ENCODE measurements around the gene PCDHGC3. TPM values are rescaled to one million over a fixed set of nuclear protein-coding genes. Genes with fewer than 3 reads are reported as not detected.

Gene PCDHGC3
- total and polyA plus RNA-seq, 4 donors = 3.7 to 11.0 (median 6.2) TPM

- H3K9ac ChIP-seq (ENCODE audit: low read depth in 1 of 2, low read length in 2 of 2) = no peak overlapping the region
- peaks cover 0 to 5% (median 2%) of the 10 kb centered on the region in 4 donors for H3K4me1 ChIP-seq (ENCODE audit: control insufficient read depth in 4 of 4, insufficient read depth in 4 of 4, low read length in 3 of 4)
- DNase-seq (ENCODE audit: low spot score) = no peak
- 83% methylated on average over 9 of the region's 9 CpGs for WGBS
- H3K4me3 ChIP-seq (ENCODE audit: low read depth in 1 of 3, low read length in 3 of 3) = no peak overlapping the region
- TF ChIP-seq REST (IDR thresholded peaks at IDR 0.05) (no peak), NR2F2 (IDR thresholded peaks at IDR 0.05) (no peak), FOXA1 (IDR thresholded peaks at IDR 0.05) (no peak), EGR1 (IDR thresholded peaks at IDR 0.05; ENCODE audit: low read depth in 2 of 2) (no peak), HNF4A (conservative IDR thresholded peaks at IDR 0.05) (no peak), CTCF (IDR thresholded peaks at IDR 0.05; ENCODE audit: low read depth, low read length, missing input control) (no peak), HNF4G (IDR thresholded peaks at IDR 0.05) (no peak), GABPA (IDR thresholded peaks at IDR 0.05 in 1 of 2, conservative IDR thresholded peaks at IDR 0.05 in 1 of 2) (no peak), YY1 (IDR thresholded peaks at IDR 0.05) (no peak), ATF3 (IDR thresholded peaks at IDR 0.05) (no peak), SP1 (IDR thresholded peaks at IDR 0.05) (no peak), RAD21 (IDR thresholded peaks at IDR 0.05) (no peak), ZBTB33 (IDR thresholded peaks at IDR 0.05) (no peak), TAF1 (conservative IDR thresholded peaks at IDR 0.05) (no peak), JUND (IDR thresholded peaks at IDR 0.05) (no peak)
- H3K27me3 ChIP-seq (ENCODE audit: control insufficient read depth in 4 of 4, insufficient read depth in 4 of 4, low read length in 3 of 4) = peaks cover 0 to 2% (median 0%) of the 10 kb centered on the region in 4 donors
- peaks cover 0 to 4% (median 1%) of the 10 kb centered on the region in 4 donors for H3K9me3 ChIP-seq (ENCODE audit: control insufficient read depth in 4 of 4, low read length in 3 of 4)
- H3K36me3 ChIP-seq (ENCODE audit: control insufficient read depth in 4 of 4, insufficient read depth in 3 of 4, low read depth in 1 of 4, low read length in 3 of 4) = peaks cover 0 to 2% (median 0%) of the 10 kb centered on the region in 4 donors
- no peak overlapping the region for H3K27ac ChIP-seq (ENCODE audit: low read depth in 1 of 2, low read length in 2 of 2)
Observed at GRCh38 chr5:141486091-141486490, 10.3 kb downstream of the PCDHGC3 start.

- H3K36me3 ChIP-seq (ENCODE audit: control insufficient read depth in 4 of 4, insufficient read depth in 3 of 4, low read depth in 1 of 4, low read length in 3 of 4) = peaks cover 0 to 2% (median 0%) of the 10 kb centered on the region in 4 donors
- peaks cover 0 to 5% (median 2%) of the 10 kb centered on the region in 4 donors for H3K9me3 ChIP-seq (ENCODE audit: control insufficient read depth in 4 of 4, low read length in 3 of 4)
- H3K9ac ChIP-seq (ENCODE audit: low read depth in 1 of 2, low read length in 2 of 2) = no peak overlapping the region
- 88% methylated on average over 7 of the region's 7 CpGs for WGBS
- no peak overlapping the region for H3K4me3 ChIP-seq (ENCODE audit: low read depth in 1 of 3, low read length in 3 of 3)
- H3K27me3 ChIP-seq (ENCODE audit: control insufficient read depth in 4 of 4, insufficient read depth in 4 of 4, low read length in 3 of 4) = peaks cover 0 to 2% (median 0%) of the 10 kb centered on the region in 4 donors
- peaks cover 0 to 13% (median 5%) of the 10 kb centered on the region in 4 donors for H3K4me1 ChIP-seq (ENCODE audit: control insufficient read depth in 4 of 4, insufficient read depth in 4 of 4, low read length in 3 of 4)
- no peak overlapping the region for H3K27ac ChIP-seq (ENCODE audit: low read depth in 1 of 2, low read length in 2 of 2)
- DNase-seq (ENCODE audit: low spot score) = no peak
- TF ChIP-seq HNF4A (conservative IDR thresholded peaks at IDR 0.05) (no peak), SP1 (IDR thresholded peaks at IDR 0.05) (no peak), FOXA2 (IDR thresholded peaks at IDR 0.05) (no peak), CTCF (IDR thresholded peaks at IDR 0.05; ENCODE audit: low read depth, low read length, missing input control) (no peak), ATF3 (IDR thresholded peaks at IDR 0.05) (no peak), REST (IDR thresholded peaks at IDR 0.05) (no peak), RAD21 (IDR thresholded peaks at IDR 0.05) (no peak), NR2F2 (IDR thresholded peaks at IDR 0.05) (no peak), YY1 (IDR thresholded peaks at IDR 0.05) (no peak), EGR1 (IDR thresholded peaks at IDR 0.05; ENCODE audit: low read depth in 2 of 2) (no peak), RXRA (IDR thresholded peaks at IDR 0.05) (no peak), GABPA (IDR thresholded peaks at IDR 0.05 in 1 of 2, conservative IDR thresholded peaks at IDR 0.05 in 1 of 2) (no peak), FOXA1 (IDR thresholded peaks at IDR 0.05) (no peak), JUND (IDR thresholded peaks at IDR 0.05) (no peak), HNF4G (IDR thresholded peaks at IDR 0.05) (no peak)
Observed at GRCh38 chr5:141487131-141487530, 11.4 kb downstream of the PCDHGC3 start.

All from liver (tissue), 9 donors.